GM19438 (cell line): ENCODE results near the gene STIM2.
A peak's percentile ranks its signal among the peaks of the same experiment; 100 is the strongest.
"Not testable (repeated sequence)": the region's sequence is repeated elsewhere in the genome, so short reads cannot be mapped to it uniquely, and the experiment has no call there.

Source experiments
- ATAC-seq: cut with Tn5 transposase; IDR thresholded peaks from one replicate; pipeline ENCODE4 v1.9.1; 2021; ENCODE audit warnings: low read depth; ENCODE audit not compliant: unreplicated experiment

The STIM2 gene

GRCh38 chr4:26866781-26867180, 6.1 kb downstream of the STIM2 start:
- ATAC-seq = no peak

DNA sequence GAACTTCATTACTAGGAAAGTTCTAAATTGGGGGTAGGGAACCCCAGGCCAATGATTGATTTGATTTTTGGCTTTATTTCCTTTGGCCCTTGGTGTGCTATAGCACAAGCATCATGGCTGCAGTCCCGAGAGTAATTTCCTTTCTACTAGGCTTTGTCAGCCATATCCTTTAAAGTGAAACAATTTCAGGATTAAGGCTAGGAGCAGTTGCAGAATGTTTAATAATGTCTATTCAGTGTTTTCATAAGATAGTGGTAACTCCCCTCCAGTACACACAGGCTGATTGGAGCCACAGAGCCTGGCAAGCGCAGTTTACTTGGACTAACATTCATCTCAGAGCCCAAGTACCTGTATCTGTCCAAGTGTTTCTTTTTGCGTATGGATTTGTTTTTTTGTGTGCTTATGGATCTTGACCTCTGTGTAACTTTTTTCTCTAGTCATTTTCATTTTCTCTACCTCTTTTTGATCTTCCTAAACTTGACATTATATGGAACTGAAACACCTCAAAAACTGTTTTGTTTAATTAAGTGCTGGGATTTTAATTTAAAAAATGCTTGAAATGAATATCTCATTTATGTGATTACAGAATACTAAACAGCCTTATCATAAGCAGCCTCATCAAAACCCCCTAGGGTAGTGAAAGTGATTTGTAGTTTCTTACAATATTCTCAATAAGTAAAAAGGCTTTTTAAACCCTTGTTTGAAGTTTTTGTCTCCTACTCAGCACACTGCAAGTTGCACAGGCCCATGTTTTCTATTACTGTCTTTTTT, 7.5 kb downstream of the STIM2 start:
- ATAC-seq = no peak

DNA sequence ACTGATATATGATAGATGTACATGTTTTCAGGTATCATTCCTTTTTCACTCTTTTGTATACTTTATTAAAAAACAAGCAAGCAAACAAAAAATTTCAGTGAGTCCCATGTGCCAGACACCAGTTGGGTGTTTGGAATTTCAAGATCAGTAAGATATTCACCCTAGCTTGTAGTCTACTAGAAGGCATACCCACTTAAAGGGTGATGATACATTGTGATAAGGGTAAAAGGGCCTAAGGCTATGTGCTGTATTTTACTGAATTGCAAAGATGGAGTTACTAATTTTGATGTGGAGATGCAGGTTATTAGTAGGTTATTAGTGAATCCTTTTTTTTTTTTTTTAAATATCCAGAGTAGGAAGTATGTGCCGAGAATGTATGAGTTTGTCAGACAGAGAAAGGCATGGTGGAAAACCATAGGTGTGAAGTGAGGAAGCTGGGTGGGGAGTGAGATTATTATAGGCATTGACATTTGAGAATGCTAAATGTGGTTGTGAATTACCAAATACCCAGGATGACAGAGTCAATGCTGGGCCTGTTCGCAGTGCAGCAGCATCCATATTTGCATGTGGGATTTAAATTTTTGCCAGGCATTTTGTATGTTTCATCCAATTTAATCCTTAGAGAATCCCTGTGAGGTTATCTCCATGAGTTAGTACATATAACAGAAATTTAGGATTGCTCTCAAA, 10.1 kb downstream of the STIM2 start:
- no peak for ATAC-seq

GRCh38 chr4:26871611-26872010, 11.0 kb downstream of the STIM2 start:
- ATAC-seq = no peak

DNA sequence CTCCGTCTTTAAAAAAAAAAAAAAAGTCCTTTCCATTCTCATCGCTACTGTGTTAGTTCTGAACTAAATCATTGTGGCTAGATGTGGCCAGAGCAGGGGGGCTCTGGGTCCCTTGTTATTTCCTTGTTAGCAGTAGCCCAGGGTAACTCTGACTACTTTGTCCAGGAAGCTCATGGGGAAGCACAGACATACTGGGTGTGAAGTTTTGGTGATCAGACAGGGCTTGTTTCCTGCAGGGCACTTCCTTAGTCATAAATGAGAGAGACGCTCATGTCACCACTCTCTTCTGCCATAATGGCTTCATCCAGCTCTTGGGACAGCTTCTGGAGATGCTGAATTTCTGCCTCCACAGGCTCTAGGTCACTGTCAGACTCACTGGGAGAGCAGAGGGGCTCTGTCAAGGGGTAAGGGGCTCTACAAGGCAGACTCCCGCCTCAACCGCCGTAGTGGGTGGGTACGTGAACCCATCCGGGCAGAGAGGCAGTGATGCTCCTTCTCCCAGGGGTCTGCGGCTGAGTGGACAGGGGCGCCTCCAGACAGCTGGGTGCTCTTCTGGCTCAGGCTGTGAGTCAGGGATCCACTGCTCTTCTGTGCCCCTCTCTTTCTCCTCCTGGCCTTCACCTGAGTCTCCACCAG, 12.9 kb downstream of the STIM2 start:
- no peak for ATAC-seq

- ATAC-seq = no peak
Measured at GRCh38 chr4:26874110-26874509, 13.5 kb downstream of the STIM2 start.

DNA sequence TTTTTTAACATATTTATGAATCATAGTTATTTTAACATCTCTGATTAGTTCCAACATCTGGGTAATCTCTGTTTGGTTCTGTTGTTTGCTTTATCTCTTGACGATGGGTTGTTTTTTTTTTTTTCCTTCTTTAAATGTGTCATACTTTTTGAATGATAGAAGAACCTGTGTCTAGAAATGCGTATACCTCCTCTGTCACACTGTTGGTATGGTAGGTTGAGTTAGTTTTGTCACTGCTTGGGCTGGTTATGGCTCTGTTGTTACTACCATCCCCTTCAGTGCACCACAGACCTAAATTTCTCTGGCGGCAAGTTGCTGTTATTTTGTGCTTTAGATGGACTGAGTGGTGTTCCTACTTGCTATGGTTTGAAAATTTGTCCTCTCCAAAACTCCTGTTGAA, 16.8 kb downstream of the STIM2 start:
- no peak for ATAC-seq

DNA sequence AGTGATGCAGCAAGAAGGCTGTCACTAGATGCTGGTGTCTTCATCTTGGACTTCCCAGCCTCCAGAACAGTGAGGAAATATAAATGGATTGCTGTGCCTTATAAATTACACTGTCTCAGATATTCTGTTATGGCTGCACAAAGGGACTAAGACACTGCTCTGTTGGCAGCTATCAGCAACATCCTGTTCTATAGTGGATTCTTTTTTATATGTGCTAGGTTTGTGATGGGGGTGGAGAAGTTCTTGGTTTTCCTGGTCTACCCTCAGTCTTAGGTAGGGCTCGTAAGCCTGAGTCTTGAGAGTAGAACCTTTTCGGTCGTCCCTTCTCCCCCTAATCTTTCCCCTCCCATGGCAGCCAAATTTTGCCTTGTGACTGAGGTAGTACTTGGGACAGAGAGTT, 17.3 kb downstream of the STIM2 start:
- ATAC-seq = no peak

DNA sequence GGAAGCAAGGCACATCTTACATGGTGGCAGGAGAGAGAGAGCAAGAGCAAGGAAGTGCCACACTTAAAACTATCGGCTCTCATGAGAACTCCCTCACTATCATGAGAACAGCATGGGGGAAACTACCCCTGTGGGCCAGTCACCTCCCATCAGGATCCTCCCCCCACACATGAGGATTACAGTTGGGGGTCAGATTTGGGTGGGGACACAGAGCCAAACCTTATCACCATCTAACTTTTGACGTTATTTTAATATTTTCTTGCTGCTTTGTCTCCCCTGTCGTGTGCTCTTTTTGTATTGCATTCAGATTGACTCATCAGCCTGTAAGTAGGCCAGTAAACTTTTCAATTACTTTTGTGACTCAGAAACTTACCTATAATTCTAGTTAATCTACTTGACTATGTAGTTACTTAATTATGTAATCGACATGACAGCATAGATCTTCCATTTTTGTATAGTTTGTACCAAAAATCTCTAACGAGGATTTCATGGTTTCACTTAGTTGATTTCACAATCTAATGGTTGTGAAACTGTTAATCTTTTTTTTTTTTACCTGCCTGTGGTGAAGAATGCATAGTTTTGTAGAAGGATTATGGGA, 18.3 kb downstream of the STIM2 start:
- no peak for ATAC-seq

DNA sequence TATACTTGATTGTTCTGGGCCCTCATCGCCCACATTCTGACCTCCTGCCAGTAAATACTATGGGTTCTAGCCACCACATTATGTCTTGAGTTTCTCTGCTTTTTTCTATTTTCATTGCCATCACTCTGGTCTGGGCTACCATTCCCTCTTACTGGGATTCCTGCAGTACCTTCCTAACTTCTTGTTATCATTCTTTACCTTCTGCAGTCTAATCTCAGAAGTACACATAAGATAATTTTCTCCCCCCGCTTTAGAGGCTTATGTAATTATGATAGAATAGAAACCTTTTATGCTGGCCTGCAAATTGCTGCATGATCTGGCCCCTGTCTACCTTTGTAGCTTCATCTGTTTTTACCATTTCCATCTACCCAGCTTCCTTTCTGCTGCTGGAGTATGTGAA, 19.2 kb downstream of the STIM2 start:
- no peak for ATAC-seq

DNA sequence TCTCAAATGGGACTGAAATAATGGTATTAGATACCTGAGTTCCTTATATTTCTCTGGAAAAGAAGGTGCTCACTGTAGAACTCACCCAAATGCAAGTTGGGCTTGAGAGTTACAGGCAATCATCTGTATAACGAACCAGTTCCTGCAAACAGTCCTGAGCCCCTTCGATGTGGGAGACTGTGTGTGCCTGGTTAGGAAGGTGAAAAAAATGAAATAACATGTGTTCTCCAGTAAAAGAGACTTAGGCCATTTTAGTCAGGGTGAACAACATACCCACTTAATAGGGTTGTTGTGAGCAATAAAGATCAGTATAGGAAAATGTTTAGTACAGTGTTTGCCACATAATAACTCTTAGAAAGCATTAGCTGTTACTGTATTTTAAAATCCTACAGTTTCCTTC, 23.4 kb downstream of the STIM2 start:
- no peak for ATAC-seq

GRCh38 chr4:26884486-26884988, 23.9 kb downstream of the STIM2 start:
- peak; percentile 66 for ATAC-seq

GRCh38 chr4:26885912-26886274, 25.3 kb downstream of the STIM2 start:
- peak; percentile 77 for ATAC-seq

- ATAC-seq = no peak
Measured at GRCh38 chr4:26887143-26887542, 26.5 kb downstream of the STIM2 start.

DNA sequence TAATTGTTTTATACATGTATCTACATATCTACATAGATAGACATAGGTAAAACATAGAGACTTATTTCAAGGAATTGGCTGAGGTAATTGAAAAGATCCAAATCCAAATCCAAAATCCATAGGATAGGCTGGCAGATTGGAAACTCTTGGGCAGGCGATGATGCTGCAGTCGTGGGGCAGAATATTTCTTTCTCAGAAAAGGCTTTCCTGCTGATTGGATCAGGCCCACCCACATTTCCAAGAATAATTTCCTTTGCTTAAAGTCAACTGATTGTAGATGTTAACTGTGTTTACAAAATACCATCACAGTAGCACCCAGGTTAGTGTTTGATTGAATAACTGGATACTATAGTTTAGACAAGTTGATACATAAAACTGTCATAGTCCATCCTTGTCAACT, 27.2 kb downstream of the STIM2 start:
- ATAC-seq = no peak

DNA sequence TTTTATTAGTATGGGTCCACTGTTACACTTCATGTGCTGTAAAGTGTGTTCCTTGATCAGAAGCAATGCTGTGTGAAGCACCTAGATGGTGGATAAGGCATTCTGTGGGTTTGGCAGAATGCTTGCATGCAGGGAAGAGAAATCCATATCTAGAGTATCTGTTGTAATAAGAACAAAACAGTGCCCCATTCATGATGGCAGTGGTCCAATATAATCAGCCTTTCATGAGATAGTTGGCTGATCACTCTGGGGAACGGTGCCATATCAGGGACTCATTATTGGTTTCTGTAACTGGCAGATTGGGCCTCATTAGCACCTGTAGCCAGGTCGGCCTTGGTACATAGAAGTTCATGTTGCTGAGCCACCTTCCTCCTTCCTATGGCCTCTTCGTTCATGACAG, 28.7 kb downstream of the STIM2 start:
- no peak for ATAC-seq

- ATAC-seq = no peak
Measured at GRCh38 chr4:26891054-26891453, 30.4 kb downstream of the STIM2 start.

DNA sequence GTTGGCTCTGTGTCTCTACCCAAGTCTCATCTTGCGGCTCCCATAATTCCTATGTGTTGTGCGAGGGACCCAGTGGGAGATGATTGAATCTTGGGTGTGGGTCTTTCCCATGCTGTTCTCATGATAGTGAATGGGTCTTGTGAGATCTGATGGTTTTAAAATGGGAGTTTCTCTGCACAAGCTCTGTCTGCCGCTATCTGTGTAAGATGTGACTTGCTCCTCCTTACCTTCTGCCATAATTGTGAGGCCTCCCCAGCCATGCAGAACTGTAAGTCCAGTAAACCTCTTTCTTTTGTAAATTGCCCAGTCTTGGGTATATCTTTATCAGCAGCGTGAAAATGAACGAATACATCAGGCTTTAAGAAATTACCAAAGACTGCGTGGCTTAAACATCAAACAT, 31.2 kb downstream of the STIM2 start:
- ATAC-seq = no peak

DNA sequence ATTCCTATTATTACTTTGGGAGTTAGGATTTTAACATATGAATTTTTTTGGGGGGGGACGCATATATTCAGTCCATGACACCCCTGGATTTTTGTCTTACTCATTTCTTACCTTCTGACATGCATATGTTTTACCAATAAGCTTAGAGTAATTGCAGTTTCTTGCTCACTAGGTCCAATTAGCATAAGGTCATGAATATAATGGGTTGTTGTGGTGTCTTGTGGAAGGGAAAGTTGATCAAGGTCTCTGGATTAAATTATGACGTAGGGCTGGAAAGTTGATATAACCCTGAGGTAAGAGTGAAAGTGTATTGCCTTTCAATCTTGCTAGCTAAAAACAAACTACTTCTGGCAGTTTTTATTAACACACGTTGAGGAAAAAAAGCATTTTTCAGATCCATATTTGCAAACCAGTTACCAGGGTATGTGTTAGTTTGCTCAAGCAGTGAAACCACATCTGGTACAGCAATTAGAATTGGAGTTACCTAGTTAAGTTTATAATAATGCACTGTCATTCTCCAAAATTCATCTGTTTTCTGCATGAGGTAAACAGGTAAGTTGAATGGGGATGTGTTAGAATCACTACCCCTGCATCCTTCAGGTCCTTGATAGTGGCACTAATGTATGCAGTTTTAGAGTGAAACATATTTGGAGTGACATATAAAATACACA, 32.0 kb downstream of the STIM2 start:
- no peak for ATAC-seq

DNA sequence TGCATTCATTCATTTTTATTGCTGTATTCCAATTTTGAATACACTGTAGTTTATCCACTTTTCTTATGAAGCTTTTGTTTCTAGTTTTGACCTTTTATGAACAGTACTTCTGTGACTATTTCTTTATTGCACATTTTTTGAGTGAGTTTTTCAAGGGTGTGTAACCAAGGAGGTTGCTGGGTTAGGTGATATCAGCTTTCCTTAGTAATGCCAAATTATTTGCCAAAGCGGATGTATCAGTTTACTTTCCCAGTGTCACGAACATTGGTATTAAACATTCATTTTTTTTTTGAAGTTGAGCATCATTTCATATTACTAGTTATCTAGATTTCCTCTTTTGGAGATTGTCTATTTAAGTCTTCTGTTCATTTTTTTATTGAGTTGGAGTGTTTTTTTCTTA, 32.9 kb downstream of the STIM2 start:
- ATAC-seq = no peak

DNA sequence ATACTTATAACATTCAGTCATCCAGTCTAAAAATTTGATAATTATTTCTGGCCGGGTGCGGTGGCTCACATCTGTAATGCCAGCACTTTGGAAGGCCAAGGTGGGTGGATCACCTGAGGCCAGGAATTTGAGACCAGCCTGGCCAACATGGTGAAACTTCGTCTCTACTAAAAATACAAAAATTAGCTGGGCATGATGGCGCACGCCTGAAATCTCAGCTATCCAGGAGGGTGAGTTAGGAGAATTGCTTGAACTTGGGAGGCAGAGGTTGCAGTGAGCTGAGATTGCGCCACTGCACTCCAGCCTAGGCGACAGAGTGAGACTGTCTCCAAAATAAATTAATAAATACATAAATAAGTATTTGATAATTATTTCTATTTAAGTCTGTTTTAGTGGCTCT, 34.2 kb downstream of the STIM2 start:
- ATAC-seq = not testable (repeated sequence)
